GM23338 (cell line): ENCODE data around the gene ATP8A2. TPM values are rescaled to one million over a fixed set of nuclear protein-coding genes. Genes with fewer than 3 reads are reported as not detected.

Experiments
- ATAC-seq: fragments of 200-7000 bp; cut with Tn5 transposase; 3 replicates; pipeline ENCODE4 v1.9.1; 2020
- DNase-seq: peaks from one replicate; pipeline ENCODE4 v3.0.0-alpha.2; 2015; ENCODE audit warnings: low spot score
- H2AFZ ChIP-seq: fragments of 200-600 bp; sonication (generic); 2 replicates; pipeline ENCODE4 v1.8.0; 2016; ENCODE audit warnings: antibody characterized with exemption, mild to moderate bottlenecking, moderate library complexity
- H3F3A ChIP-seq: fragments of 200-600 bp; sonication (generic); replicated peaks from 2 replicates; pipeline ENCODE4 v1.8.0; 2017; ENCODE audit warnings: antibody characterized with exemption, mixed run types, low read depth
- H3K27ac ChIP-seq: fragments of 200-600 bp; sonication (generic); 2 replicates; pipeline ENCODE4 v1.6.1; 2016; ENCODE audit warnings: low read depth
- H3K27me3 ChIP-seq: fragments of 200-600 bp; sonication (generic); 2 replicates; pipeline ENCODE4 v1.8.0; 2016; ENCODE audit warnings: mild to moderate bottlenecking, mixed run types, moderate library complexity; ENCODE audit not compliant: insufficient read depth
- H3K36me3 ChIP-seq: fragments of 200-600 bp; sonication (generic); 2 replicates; pipeline ENCODE4 v1.8.0; 2016; ENCODE audit warnings: mild to moderate bottlenecking; ENCODE audit not compliant: insufficient read depth
- H3K4me1 ChIP-seq: fragments of 200-600 bp; sonication (generic); 2 replicates; pipeline ENCODE4 v1.8.0; 2016; ENCODE audit warnings: mild to moderate bottlenecking, moderate library complexity; ENCODE audit not compliant: insufficient read depth
- H3K4me2 ChIP-seq: fragments of 200-600 bp; sonication (generic); 2 replicates; pipeline ENCODE4 v1.7.1; 2017; ENCODE audit warnings: mixed run types
- H3K4me3 ChIP-seq: fragments of 200-600 bp; sonication (generic); 2 replicates; pipeline ENCODE4 v1.6.1; 2016; ENCODE audit warnings: mixed run types
- H3K79me2 ChIP-seq: fragments of 200-600 bp; sonication (generic); replicated peaks from 2 replicates; pipeline ENCODE4 v1.8.0; 2017; ENCODE audit warnings: mild to moderate bottlenecking; ENCODE audit not compliant: insufficient read depth
- H3K9me2 ChIP-seq: fragments of 200-600 bp; sonication (generic); 2 replicates; pipeline ENCODE4 v1.8.0; 2017; ENCODE audit not compliant: insufficient read depth
- H4K20me1 ChIP-seq: fragments of 200-600 bp; sonication (generic); replicated peaks from 2 replicates; pipeline ENCODE4 v1.8.0; 2017; ENCODE audit warnings: mild to moderate bottlenecking; ENCODE audit not compliant: insufficient read depth
- H3K27ac Mint-ChIP-seq: 2 replicates; pipeline ENCODE4 v1.8.0; 2020; ENCODE audit warnings: inconsistent platforms, mild to moderate bottlenecking, moderate library complexity, mixed read lengths
- H3K27me3 Mint-ChIP-seq: 3 replicates; pipeline ENCODE4 v1.8.0; 2022; ENCODE audit warnings: low read depth, mild to moderate bottlenecking, moderate library complexity, mixed read lengths, inconsistent platforms; ENCODE audit not compliant: insufficient read depth, poor library complexity
- H3K36me3 Mint-ChIP-seq: 3 replicates; pipeline ENCODE4 v1.8.0; 2021; ENCODE audit warnings: low read depth, mild to moderate bottlenecking, inconsistent platforms, moderate library complexity, mixed read lengths
- H3K4me1 Mint-ChIP-seq: 3 replicates; pipeline ENCODE4 v1.8.0; 2020; ENCODE audit warnings: mild to moderate bottlenecking, inconsistent platforms, mixed read lengths
- H3K4me3 Mint-ChIP-seq: 3 replicates; pipeline ENCODE4 v1.8.0; 2021; ENCODE audit warnings: moderate library complexity, mild to moderate bottlenecking, inconsistent platforms, mixed read lengths
- H3K9me3 Mint-ChIP-seq: 3 replicates; pipeline ENCODE4 v1.8.0; 2020; ENCODE audit warnings: moderate library complexity, mild to moderate bottlenecking, inconsistent platforms, mixed read lengths
- CREB1 ChIP-seq: fragments of 250-450 bp; sonication (Bioruptor Pico); IDR thresholded peaks from 2 replicates; pipeline ENCODE4 v1.5.0; 2020; ENCODE audit warnings: low read depth, mild to moderate bottlenecking, moderate library complexity
- EZH2 ChIP-seq: fragments of 200-600 bp; sonication (generic); IDR thresholded peaks from one replicate; pipeline ENCODE4 v1.8.0; 2017; ENCODE audit warnings: antibody characterized with exemption, mild to moderate bottlenecking, low read depth; ENCODE audit not compliant: unreplicated experiment
- EZH2phosphoT487 ChIP-seq: fragments of 200-600 bp; sonication (generic); IDR thresholded peaks from one replicate; pipeline ENCODE4 v1.8.1; 2018; ENCODE audit warnings: antibody characterized with exemption; ENCODE audit not compliant: unreplicated experiment
- JUNB ChIP-seq: IDR thresholded peaks from one replicate; pipeline ENCODE4 v1.6.1; 2016; ENCODE audit warnings: antibody characterized with exemption; ENCODE audit not compliant: unreplicated experiment
- NANOG ChIP-seq: IDR thresholded peaks from 2 replicates; pipeline ENCODE4 v1.6.1; 2016; ENCODE audit warnings: antibody characterized with exemption, borderline replicate concordance
- POLR2AphosphoS5 ChIP-seq: IDR thresholded peaks from 2 replicates; pipeline ENCODE4 v1.6.1; 2016; ENCODE audit warnings: antibody characterized with exemption, low read depth
- STAT1 ChIP-seq: IDR thresholded peaks from one replicate; pipeline ENCODE4 v1.6.1; 2016; ENCODE audit warnings: antibody characterized with exemption; ENCODE audit not compliant: unreplicated experiment
- ZNF114 ChIP-seq: fragments of 250-450 bp; sonication (Bioruptor Pico); IDR thresholded peaks from 2 replicates; pipeline ENCODE4 v1.5.0; 2020; ENCODE audit warnings: mild to moderate bottlenecking, moderate library complexity
- ZNF331 ChIP-seq: fragments of 250-450 bp; sonication (Bioruptor Pico); IDR thresholded peaks from 2 replicates; pipeline ENCODE4 v1.5.0; 2020; ENCODE audit warnings: low read depth, mild to moderate bottlenecking, moderate library complexity
- polyA plus RNA-seq: library from polyadenylated mRNA; unstranded; fragments of >200 nt; fragmentation: Nextera tagmentation; extraction: Ambion mirVana; gene quantifications from 2 replicates; pipeline ENCODE4 v1.2.1, GENCODE V29; 2016
- total RNA-seq: library from RNA; depleted of rRNA; stranded (reverse); fragments of >200 nt; shearing (Covaris generic); gene quantifications from 2 replicates; pipeline ENCODE4 v1.2.3, GENCODE V29; 2014
- TF ChIP-seq, protein P1 (sequence below): fragments of 250-450 bp; sonication (Bioruptor Pico); IDR thresholded peaks from 2 replicates; pipeline ENCODE4 v1.5.0; 2020; ENCODE audit warnings: mild to moderate bottlenecking, moderate library complexity
- TF ChIP-seq, protein P2 (sequence below), 2 experiments: fragments of 200-600 bp in 1 of 2; sonication (generic) in 1 of 2; conservative IDR thresholded peaks; 2 replicates each; pipeline versions ENCODE4 v1.5.1 to v1.6.1; 2016 to 2017; ENCODE audit warnings: antibody characterized with exemption in 2 of 2, low read depth in 2 of 2, mild to moderate bottlenecking in 2 of 2, moderate library complexity in 1 of 2
- TF ChIP-seq, protein P3 (sequence below): IDR thresholded peaks from one replicate; pipeline ENCODE4 v1.6.1; 2018; ENCODE audit warnings: antibody characterized with exemption; ENCODE audit not compliant: unreplicated experiment
- TF ChIP-seq, protein P4 (sequence below): IDR thresholded peaks from 2 replicates; pipeline ENCODE4 v1.6.1; 2016; ENCODE audit warnings: antibody characterized with exemption

ATP8A2 gene
- total and polyA plus RNA-seq, 2 experiments from 2014 or later, result 5.7 to 8.8 TPM

DNA sequence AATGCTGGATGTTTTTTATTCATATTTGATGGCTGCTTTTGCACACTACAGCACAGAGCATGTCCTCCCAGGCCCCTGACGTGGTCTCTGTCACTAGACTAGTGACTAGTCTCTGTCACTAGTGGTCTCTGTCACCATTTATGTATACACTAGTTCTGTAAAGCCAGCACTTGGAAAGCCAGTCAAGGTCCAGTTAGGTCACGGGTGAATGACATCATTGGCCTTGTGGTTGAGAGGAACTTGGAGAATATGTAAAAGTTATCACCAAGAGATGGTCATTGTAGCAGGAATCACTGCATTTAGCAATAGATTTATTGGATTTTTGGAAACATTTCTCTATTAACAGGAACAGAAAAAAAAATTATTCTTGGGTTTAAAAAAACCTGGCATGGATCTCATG is 607.2 kb downstream of the ATP8A2 start:
- peaks cover 17% of the 10 kb centered on the region for H3K27me3 Mint-ChIP-seq
- H3F3A ChIP-seq, result peaks cover 11% of the 10 kb centered on the region
- H3K4me1 Mint-ChIP-seq, result peaks cover 56% of the 10 kb centered on the region
- no peak overlapping the region for H3K4me2 ChIP-seq
- no peak overlapping the region for H3K4me3 ChIP-seq
- H3K36me3 ChIP-seq, result no peaks in the 10 kb centered on the region
- TF ChIP-seq, protein P1, sequence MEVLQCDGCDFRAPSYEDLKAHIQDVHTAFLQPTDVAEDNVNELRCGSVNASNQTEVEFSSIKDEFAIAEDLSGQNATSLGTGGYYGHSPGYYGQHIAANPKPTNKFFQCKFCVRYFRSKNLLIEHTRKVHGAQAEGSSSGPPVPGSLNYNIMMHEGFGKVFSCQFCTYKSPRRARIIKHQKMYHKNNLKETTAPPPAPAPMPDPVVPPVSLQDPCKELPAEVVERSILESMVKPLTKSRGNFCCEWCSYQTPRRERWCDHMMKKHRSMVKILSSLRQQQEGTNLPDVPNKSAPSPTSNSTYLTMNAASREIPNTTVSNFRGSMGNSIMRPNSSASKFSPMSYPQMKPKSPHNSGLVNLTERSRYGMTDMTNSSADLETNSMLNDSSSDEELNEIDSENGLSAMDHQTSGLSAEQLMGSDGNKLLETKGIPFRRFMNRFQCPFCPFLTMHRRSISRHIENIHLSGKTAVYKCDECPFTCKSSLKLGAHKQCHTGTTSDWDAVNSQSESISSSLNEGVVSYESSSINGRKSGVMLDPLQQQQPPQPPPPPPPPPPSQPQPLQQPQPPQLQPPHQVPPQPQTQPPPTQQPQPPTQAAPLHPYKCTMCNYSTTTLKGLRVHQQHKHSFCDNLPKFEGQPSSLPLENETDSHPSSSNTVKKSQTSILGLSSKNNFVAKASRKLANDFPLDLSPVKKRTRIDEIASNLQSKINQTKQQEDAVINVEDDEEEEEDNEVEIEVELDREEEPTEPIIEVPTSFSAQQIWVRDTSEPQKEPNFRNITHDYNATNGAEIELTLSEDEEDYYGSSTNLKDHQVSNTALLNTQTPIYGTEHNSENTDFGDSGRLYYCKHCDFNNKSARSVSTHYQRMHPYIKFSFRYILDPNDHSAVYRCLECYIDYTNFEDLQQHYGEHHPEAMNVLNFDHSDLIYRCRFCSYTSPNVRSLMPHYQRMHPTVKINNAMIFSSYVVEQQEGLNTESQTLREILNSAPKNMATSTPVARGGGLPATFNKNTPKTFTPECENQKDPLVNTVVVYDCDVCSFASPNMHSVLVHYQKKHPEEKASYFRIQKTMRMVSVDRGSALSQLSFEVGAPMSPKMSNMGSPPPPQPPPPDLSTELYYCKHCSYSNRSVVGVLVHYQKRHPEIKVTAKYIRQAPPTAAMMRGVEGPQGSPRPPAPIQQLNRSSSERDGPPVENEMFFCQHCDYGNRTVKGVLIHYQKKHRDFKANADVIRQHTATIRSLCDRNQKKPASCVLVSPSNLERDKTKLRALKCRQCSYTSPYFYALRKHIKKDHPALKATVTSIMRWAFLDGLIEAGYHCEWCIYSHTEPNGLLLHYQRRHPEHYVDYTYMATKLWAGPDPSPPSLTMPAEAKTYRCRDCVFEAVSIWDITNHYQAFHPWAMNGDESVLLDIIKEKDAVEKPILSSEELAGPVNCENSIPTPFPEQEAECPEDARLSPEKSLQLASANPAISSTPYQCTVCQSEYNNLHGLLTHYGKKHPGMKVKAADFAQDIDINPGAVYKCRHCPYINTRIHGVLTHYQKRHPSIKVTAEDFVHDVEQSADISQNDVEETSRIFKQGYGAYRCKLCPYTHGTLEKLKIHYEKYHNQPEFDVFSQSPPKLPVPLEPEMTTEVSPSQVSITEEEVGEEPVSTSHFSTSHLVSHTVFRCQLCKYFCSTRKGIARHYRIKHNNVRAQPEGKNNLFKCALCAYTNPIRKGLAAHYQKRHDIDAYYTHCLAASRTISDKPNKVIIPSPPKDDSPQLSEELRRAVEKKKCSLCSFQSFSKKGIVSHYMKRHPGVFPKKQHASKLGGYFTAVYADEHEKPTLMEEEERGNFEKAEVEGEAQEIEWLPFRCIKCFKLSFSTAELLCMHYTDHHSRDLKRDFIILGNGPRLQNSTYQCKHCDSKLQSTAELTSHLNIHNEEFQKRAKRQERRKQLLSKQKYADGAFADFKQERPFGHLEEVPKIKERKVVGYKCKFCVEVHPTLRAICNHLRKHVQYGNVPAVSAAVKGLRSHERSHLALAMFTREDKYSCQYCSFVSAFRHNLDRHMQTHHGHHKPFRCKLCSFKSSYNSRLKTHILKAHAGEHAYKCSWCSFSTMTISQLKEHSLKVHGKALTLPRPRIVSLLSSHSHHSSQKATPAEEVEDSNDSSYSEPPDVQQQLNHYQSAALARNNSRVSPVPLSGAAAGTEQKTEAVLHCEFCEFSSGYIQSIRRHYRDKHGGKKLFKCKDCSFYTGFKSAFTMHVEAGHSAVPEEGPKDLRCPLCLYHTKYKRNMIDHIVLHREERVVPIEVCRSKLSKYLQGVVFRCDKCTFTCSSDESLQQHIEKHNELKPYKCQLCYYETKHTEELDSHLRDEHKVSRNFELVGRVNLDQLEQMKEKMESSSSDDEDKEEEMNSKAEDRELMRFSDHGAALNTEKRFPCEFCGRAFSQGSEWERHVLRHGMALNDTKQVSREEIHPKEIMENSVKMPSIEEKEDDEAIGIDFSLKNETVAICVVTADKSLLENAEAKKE (CRISPR knock-in tag), result no peak
- TF ChIP-seq STAT1 (no peak), POLR2AphosphoS5 (no peak), EZH2phosphoT487 (no peak), ZNF114 (CRISPR knock-in tag) (no peak), EZH2 (no peak), CREB1 (CRISPR knock-in tag) (no peak), JUNB (no peak), ZNF331 (CRISPR knock-in tag) (no peak), NANOG (no peak)
- TF ChIP-seq, protein P2, sequence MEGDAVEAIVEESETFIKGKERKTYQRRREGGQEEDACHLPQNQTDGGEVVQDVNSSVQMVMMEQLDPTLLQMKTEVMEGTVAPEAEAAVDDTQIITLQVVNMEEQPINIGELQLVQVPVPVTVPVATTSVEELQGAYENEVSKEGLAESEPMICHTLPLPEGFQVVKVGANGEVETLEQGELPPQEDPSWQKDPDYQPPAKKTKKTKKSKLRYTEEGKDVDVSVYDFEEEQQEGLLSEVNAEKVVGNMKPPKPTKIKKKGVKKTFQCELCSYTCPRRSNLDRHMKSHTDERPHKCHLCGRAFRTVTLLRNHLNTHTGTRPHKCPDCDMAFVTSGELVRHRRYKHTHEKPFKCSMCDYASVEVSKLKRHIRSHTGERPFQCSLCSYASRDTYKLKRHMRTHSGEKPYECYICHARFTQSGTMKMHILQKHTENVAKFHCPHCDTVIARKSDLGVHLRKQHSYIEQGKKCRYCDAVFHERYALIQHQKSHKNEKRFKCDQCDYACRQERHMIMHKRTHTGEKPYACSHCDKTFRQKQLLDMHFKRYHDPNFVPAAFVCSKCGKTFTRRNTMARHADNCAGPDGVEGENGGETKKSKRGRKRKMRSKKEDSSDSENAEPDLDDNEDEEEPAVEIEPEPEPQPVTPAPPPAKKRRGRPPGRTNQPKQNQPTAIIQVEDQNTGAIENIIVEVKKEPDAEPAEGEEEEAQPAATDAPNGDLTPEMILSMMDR (conservative IDR thresholded peaks at IDR 0.05; ENCODE audit: low read depth in 2 of 2), result no peak
- TF ChIP-seq, protein P3, sequence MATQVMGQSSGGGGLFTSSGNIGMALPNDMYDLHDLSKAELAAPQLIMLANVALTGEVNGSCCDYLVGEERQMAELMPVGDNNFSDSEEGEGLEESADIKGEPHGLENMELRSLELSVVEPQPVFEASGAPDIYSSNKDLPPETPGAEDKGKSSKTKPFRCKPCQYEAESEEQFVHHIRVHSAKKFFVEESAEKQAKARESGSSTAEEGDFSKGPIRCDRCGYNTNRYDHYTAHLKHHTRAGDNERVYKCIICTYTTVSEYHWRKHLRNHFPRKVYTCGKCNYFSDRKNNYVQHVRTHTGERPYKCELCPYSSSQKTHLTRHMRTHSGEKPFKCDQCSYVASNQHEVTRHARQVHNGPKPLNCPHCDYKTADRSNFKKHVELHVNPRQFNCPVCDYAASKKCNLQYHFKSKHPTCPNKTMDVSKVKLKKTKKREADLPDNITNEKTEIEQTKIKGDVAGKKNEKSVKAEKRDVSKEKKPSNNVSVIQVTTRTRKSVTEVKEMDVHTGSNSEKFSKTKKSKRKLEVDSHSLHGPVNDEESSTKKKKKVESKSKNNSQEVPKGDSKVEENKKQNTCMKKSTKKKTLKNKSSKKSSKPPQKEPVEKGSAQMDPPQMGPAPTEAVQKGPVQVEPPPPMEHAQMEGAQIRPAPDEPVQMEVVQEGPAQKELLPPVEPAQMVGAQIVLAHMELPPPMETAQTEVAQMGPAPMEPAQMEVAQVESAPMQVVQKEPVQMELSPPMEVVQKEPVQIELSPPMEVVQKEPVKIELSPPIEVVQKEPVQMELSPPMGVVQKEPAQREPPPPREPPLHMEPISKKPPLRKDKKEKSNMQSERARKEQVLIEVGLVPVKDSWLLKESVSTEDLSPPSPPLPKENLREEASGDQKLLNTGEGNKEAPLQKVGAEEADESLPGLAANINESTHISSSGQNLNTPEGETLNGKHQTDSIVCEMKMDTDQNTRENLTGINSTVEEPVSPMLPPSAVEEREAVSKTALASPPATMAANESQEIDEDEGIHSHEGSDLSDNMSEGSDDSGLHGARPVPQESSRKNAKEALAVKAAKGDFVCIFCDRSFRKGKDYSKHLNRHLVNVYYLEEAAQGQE, result no peak
- TF ChIP-seq, protein P4, sequence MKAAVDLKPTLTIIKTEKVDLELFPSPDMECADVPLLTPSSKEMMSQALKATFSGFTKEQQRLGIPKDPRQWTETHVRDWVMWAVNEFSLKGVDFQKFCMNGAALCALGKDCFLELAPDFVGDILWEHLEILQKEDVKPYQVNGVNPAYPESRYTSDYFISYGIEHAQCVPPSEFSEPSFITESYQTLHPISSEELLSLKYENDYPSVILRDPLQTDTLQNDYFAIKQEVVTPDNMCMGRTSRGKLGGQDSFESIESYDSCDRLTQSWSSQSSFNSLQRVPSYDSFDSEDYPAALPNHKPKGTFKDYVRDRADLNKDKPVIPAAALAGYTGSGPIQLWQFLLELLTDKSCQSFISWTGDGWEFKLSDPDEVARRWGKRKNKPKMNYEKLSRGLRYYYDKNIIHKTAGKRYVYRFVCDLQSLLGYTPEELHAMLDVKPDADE, result no peak
- H4K20me1 ChIP-seq, result no peaks in the 10 kb centered on the region
- H3K36me3 Mint-ChIP-seq, result no peaks in the 10 kb centered on the region
- no peaks in the 10 kb centered on the region for H3K79me2 ChIP-seq
- H3K4me3 Mint-ChIP-seq, result no peak overlapping the region
- H2AFZ ChIP-seq, result no peak overlapping the region
- no peak overlapping the region for H3K27ac Mint-ChIP-seq
- H3K27ac ChIP-seq, result peak overlapping the region; percentile 83
- H3K27me3 ChIP-seq, result no peaks in the 10 kb centered on the region
- H3K9me2 ChIP-seq, result no peaks in the 10 kb centered on the region
- DNase-seq, result no peak
- ATAC-seq, result no peak
- H3K9me3 Mint-ChIP-seq, result peaks cover 4% of the 10 kb centered on the region; the same call in 1 of the 3 replicates
- H3K4me1 ChIP-seq, result peaks cover 39% of the 10 kb centered on the region
